D721Med (cell line): ENCODE results near the gene PGPEP1.
"Not testable (repeated sequence)": the region's sequence is repeated elsewhere in the genome, so short reads cannot be mapped to it uniquely, and the experiment has no call there.

Experiments
- DNase-seq: peaks from one replicate; pipeline ENCODE4 v3.0.0; 2011; ENCODE audit warnings: low spot score; ENCODE audit not compliant: insufficient read length
- FAIRE-seq: peaks from 2 replicates; lab custom pipeline; 2011; peaks lifted over from hg19 to GRCh38; lab: Jason Lieb, UNC
- CTCF ChIP-seq: IDR thresholded peaks from 2 replicates; pipeline ENCODE4 v1.5.1; 2012; ENCODE audit warnings: mild to moderate bottlenecking, control low read depth; ENCODE audit not compliant: insufficient read depth; ENCODE audit errors: missing control alignments

PGPEP1 gene

GRCh38 chr19:18350490-18350889 is 10.1 kb downstream of the PGPEP1 start:
- DNase-seq = no peak
- no peak for TF ChIP-seq CTCF
- FAIRE-seq = no peak

- TF ChIP-seq CTCF = no peak
- FAIRE-seq (no peak), DNase-seq (no peak)
These were observed 11.1 kb downstream of the PGPEP1 start for GRCh38 chr19:18351544-18351943.

- DNase-seq (no peak), FAIRE-seq (no peak)
- TF ChIP-seq CTCF = no peak
These were observed 13.1 kb downstream of the PGPEP1 start for GRCh38 chr19:18353378-18354005.

GRCh38 chr19:18354743-18355142 is 14.3 kb downstream of the PGPEP1 start:
- FAIRE-seq, DNase-seq: not testable (repeated sequence)

- no peak for TF ChIP-seq CTCF
- FAIRE-seq (no peak), DNase-seq (no peak)
These were observed 16.6 kb downstream of the PGPEP1 start for GRCh38 chr19:18357041-18357440.

- FAIRE-seq (no peak), DNase-seq (no peak)
- TF ChIP-seq CTCF = no peak
These were observed 21.2 kb downstream of the PGPEP1 start for GRCh38 chr19:18361646-18362045.

GRCh38 chr19:18362934-18363542 is 22.6 kb downstream of the PGPEP1 start:
- no peak for DNase-seq
- FAIRE-seq = no peak
- TF ChIP-seq CTCF = no peak
